Glomerular visceral epithelial cell (primary cell): Measurements from ENCODE around the gene KIAA0319L.

ENCODE experiments used
- DNase-seq: peaks from one replicate; pipeline ENCODE4 v3.0.0-alpha.2; 2016; ENCODE audit errors: extremely low spot score

KIAA0319L gene

DNA sequence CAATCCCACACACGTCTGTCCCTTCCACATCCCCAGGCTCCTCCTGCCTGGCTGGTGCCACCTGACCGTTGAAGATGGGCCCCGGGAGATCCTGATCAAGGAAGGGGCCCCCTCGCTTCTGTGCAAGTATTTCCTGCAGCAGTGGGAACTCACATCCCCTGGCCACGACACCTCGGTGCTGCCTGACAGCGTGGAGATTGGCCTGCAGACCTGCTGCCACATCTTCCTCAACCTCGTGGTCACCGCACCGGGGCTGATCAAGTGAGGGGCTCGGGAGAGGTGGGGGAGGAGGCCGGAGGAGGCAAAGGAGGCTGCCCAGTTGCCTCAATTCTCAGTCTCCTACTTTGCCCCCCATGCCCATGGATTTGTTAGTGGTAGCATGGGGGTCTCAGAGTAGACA, 6.0 kb upstream of the KIAA0319L start:
- no peak for DNase-seq

DNA sequence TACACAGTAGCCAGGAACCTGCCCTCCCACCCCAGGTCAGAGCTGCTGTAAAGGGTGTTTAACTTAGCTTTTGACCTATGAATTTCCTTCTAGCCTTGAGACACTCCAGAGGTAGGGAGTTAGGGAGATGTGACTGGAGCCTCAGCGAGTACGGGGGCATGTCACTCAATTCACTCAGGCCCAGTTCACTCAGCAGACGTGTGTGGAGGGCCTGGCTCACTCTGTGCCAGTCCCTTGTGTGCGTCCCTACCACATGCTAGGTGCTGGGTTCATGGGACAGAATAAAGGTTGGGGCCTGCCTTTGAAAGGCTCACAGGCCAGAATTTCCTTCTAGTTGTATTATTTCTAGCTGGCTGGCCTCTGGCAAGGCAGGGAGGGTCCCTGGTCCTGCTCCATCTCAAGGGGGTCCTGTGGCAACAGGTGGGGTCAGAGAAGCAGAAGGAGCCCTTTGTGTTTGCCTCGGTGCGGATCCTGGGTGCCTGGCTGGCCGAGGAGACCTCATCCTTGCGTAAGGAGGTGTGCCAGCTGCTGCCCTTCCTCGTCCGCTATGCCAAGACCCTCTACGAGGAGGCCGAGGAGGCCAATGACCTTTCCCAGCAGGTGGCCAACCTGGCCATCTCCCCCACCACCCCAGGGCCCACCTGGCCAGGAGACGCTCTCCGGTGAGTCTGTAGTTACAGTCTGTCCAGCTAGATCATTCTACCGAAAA, 4.9 kb upstream of the KIAA0319L start:
- no peak for DNase-seq

DNA sequence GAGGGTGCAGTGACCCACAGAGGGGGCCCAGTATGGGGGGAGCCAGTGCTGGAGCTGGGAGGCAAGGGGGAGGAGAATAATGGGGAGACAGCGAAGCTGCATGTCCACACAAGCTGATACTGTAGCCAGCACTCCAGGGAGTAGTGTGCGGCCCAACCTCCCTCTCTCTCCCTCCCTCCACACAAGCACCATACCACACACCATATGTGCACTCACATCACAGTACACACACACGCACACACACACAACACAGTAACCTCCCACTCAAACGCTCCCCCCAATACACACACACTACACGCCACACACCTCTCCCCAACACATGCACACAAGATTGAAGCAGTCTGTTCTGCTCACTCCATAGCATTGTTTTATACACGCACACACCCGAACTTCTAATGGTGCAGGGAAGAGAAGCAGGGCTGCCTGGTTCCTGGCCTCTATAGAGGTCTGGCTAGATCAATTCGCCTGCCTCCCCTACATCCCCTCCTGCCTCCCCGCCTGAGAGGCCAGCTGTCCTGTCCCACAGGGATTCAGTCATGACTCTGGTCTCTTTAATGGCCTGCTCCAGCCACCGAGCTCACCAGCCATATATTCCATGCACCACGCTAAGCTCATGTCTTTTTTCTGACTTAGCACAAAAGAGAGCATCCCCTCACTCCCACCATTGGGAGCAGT, 4.2 kb upstream of the KIAA0319L start:
- no peak for DNase-seq

DNA sequence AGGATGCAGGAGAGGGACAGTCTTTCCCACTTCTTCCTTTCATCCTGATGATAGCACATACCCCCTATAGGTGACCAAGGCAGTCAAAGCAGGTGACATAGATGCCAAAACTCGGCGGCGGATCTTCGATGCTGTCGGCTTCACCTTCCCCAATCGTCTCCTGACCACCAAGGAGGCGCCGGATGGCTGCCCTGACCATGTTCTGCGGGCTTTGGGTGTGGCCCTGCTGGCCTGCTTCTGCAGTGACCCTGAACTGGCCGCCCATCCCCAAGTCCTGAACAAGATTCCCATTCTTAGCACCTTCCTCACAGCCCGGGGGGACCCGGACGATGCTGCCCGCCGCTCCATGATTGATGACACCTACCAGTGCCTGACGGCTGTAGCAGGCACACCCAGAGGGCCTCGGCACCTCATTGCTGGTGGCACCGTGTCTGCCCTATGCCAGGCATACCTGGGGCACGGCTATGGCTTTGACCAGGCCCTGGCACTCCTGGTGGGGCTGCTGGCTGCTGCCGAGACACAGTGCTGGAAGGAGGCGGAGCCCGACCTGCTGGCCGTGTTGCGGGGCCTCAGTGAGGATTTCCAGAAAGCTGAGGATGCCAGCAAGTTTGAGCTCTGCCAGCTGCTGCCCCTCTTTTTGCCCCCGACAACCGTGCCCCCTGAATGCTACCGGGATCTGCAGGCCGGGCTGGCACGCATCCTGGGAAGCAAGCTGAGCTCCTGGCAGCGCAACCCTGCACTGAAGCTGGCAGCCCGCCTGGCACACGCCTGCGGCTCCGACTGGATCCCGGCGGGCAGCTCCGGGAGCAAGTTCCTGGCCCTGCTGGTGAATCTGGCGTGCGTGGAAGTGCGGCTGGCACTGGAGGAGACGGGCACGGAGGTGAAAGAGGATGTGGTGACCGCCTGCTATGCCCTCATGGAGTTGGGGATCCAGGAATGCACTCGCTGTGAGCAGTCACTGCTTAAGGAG, 3.3 kb upstream of the KIAA0319L start:
- no peak for DNase-seq

DNA sequence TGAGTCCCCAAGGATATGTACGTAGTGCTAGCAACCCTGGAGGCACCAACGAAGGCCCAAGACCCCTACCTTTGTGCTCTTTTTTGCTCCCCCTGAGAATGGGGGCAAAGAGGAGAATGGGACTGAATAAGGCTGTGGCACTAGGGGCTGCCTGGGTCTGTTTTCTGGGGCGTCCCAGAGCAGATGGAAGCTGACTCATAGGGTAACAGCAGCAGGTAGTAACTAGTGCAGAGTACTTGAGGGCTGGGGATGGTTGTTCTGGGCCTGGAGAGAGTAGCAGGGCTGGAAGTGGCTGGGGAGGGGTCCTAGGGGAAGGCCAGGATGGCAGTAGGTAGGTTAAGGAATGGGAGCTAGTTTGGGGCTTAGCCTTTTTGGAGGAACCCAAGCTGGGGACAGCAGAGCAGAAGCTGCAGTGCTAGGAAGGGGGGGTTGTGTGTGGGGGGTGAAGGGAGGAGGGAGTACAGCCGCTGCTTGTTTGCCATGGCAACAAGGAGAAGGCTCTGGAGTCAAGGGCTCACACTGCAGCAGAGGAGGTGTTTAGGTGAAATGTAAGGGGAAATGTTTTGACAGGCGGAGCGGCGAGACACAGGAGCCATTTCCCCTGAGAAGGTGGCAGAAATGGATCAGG, 2.2 kb upstream of the KIAA0319L start:
- DNase-seq, result no peak

DNA sequence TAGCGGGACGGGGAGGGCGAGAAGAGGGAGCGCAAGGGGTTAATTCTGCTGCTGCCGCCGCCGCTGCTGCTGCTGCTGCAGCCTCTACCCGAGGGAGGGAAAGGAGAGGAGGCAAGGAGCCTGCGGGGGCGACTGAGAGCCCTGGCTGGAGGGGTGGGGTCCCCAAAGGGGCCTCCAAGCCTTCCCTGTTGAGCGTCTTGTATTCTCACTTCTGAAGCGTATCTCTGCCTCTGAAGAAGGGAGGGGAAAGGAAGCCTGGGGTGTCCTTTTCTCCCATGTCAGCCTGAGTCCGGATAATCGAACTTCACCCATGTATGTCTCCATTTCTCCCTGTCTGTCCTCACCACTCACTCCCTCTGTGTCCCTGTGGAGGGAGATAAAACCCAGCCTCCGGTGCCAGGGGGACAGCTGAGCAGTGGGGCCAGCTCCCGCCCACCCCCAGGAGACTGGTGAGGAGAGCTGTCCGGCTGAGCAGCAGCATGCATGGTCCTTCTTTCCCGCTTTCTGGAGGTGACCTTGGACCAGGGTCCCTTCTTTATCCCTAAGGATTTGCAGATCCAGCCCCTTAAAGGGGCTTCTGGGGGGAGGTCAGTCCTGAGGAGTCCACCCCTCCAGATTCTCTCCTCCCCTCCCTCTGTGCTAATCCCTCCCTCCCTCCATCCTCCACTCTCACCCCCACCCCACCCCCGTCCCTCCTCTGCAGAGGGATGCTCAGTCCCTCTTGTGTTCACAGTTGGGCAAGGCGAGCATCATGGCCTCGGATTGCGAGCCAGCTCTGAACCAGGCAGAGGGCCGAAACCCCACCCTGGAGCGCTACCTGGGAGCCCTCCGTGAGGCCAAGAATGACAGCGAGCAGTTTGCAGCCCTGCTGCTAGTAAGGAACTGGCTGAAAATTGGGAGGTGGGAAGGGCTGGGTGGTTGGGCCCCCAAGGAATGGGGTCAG, 1.4 kb upstream of the KIAA0319L start:
- DNase-seq, result no peak

DNA sequence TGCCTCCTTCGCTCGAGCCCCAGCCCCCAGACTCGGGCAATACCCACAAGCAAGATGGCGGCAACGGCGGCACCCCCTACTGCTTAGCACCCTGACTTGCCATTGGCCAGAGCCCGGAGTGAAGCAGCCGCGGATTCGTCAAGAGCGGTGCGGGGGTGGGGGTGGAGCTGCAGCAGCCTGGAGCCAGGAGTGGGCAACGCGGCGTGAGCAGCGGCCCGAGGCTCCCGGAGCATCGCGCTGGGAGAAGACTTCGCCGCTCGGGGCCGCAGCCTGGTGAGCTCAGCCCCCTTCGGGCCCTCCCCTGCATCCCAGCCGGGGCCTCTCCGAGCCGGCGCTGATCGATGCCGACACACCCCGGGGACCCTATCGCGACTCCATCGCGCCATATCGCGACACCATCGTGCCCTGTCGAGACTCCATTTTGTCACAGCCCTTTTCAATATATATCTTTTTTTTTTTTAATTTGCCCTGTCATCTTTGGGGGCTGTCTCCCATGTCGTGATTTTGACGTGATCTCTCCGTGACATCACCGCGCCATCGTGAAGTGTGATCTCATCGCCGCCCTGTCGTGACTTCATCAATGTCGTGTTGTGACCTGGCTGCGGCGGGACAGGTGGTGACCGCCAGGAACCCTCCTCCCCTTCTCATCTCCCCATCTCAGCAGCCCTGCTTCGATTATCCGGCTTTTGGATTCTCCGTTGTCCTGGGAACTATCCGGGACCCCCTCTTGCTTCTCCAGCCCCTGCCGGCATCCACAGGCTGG, 589 bp upstream of the KIAA0319L start, which contains the start of gene NCDN:
Gene NCDN, plus strand, starts transcription at position 189 of the 763 bp plus-strand sequence. Its CDS starts 392 bp downstream, at position 581.
- DNase-seq, result peak; percentile 97

DNA sequence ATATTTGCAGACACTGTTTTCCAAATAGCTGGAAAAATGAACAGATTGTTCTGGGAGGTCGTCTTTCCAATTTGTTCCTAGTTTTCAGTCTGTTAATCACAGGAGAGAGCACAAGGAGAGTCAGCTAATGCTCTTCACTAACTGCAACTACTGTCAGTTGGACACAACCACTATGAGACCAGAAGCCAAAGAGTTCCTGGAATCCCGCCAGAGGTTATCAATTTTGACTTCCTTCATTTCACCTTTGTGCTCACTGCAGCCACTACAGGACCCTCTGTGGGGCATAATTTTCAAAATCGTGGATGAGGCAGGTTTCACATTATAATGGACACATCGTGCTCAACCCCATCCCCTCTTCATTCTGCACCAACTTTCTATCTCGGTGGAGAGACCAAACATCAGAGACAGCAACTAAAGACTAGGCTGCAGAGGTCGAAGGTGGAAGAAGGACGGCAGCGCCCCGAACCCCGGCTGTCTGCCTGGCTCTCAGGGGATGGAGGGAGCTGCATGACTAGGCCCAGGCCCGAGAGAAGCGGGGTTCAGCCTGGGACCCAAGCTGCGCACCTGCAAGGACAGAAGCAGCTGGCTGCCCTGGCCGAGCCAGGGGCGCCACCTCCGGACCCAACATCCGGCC, 602 bp downstream of the KIAA0319L start:
- no peak for DNase-seq

DNA sequence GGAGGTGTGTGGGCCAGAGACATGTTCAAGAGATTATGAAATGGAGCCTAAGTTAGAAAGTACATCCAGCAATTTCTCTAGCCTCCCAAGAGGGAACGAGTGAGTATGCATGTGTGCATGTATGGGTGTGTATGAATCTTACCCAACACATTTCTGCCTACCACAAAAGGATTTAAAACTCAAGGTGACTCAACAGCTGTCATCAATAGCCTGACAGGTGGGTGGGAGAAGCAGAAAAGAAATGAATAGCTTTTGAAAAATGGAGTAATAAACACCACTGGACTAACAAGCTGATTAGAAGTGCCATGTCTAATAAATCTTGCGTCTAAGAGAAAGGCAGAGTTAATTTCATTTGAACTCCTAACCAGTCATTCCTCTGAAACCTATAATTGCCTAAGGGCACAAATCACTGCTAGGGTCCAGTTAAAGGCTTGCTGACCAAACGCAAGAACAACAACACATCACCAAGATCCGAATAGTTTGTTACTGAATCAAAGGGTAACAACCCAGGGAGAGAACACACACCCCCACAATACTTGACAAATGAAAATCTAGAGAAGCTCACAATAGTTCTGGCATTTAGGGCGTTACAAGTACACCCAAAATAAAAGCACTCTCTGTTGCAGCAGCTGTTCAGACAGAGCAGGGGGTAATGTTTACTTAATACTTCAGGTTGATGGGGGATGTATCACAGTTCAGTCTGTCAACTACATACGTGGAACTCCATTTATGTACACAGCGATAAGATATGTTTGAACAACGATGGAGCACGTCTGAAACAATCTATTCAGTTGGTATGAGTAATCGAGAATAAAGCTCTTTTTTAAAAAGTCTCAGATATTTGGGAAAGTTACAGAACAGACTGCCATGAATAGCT, 1.4 kb downstream of the KIAA0319L start:
- no peak for DNase-seq

DNA sequence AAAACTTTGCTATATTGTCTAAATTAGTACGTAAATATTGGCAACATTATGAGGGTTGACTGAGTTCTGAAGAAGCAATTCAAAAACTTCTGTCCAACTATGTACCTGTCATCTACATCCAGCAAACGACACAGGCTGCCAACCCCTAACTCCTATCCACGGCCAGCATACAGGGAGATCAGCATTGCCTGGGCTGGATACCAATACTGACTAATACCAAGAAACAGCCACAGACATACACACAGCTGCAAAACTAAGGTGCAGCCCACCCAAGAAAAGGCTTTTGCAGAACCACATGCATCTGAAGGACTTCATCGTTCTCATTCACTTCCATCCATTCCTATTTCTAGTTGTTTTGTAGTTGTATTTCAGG, 2.0 kb downstream of the KIAA0319L start:
- no peak for DNase-seq

DNA sequence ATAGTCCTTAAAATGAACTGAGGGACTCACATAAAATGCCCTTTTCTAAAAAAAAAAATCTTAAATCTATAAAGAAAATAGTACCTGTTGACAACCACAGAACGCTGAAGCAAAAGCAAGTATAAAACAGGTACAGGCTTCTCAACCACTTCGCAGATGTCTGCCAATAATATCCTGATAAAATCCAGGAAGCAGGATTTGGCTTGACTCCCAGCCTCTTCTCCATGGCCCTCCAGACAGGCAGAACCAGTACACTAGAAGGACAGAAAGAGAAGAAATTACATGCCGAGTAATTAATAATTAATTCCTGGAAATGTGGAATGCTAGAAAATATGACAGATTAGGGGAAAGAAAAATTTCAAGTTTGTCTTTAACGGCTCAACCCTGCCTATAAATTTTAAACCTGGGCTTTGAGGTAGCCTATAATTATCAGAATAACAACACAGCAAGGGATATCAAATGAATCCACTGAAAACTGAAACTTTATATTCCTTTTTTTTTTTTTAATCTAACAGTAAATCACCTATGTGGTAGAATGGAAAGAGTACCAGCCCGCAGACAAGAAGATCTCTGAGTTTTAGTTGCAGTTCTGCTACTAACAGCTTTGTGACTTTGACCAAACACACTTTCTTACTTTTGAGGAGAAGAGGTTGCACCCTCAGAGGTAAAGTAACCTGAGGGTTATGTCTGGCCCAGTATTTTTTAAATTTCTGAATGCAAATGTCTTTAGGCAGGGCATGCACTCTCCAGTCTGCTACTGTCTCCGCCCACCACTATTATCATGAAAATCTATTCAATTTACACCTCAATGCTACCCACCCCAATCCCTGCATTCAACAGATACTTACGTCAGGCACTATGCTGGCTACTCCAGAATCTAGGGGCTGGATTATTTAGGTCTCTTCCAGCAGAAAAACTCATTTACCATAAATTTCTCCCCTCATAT, 2.7 kb downstream of the KIAA0319L start:
- no peak for DNase-seq

DNA sequence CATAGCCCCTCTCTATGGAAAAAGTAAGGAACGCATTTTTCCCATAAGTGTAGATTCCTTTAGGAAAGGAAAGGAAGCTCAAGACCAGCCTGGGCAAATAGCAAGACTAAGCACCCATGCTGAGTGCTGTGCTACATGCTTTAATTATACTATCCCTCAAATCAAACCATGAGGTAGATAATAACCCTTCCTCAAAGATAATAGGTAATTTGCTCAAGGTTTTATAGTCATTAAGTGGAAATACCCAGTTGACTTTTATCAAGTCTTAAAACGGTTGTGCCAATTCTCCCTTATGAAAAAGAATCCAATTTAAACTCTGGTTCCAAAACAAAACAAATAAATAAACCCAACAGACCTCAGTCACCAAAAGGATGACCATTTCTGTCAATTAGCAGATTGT, 3.4 kb downstream of the KIAA0319L start:
- no peak for DNase-seq

DNA sequence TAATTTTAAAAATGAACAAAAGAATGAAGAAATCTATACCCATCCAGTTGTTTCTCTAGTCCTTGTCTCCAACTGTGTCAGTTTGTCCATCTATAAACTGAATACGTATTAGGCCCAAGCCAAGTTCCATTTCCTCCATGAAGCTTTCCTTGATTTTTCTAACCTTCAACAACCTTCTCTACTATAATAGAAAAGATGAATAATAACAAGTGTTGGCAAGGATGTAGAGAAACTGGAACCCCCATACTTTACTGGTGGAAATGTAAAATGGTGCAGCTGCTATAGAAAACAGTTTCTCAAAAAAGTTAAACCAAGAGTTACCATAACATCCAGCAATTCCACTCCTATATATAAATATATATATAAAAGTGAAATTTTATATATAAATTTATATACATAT, 10.6 kb downstream of the KIAA0319L start:
- no peak for DNase-seq

DNA sequence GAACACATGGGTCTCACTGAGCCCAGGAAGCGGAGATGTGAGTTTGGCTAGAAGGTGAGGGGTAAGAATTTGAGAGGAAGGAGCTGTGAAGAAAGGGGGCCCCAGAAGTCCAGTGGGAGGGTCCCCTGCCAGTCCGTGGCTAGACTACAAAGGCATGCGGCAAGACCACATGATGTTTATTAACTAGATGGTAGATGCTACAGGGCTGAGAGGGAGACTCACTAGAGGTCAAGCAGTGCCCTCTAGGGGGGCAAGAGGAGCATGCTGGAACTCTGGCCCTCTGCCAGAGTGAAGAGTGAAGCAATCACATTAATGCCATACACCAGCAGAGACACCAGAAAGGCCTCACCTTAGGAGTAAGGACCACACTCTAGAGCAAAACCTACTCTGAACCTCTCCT, 12.2 kb downstream of the KIAA0319L start:
- DNase-seq, result peak; percentile 62

DNA sequence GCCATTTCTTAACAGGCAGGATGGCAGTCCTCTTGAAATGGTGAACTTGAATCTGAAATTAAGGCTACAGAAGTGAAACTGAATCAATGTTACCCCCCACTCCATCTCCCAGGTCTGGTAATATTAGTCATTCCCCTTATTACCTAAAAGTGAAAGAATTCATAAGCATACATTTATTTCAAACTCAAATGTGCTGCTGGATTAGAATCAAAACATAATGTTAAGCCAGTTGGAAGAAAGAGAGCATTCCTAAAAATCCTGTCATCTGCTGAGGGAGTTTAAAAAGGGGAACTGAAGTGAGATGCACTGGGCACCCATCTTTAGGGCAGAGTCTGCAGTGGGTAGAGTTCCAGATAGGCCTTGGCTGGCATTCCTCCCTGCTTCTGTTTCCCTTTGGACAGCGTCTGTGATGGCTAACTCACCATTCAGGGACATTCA, 17.4 kb downstream of the KIAA0319L start:
- peak; percentile 30 for DNase-seq

DNA sequence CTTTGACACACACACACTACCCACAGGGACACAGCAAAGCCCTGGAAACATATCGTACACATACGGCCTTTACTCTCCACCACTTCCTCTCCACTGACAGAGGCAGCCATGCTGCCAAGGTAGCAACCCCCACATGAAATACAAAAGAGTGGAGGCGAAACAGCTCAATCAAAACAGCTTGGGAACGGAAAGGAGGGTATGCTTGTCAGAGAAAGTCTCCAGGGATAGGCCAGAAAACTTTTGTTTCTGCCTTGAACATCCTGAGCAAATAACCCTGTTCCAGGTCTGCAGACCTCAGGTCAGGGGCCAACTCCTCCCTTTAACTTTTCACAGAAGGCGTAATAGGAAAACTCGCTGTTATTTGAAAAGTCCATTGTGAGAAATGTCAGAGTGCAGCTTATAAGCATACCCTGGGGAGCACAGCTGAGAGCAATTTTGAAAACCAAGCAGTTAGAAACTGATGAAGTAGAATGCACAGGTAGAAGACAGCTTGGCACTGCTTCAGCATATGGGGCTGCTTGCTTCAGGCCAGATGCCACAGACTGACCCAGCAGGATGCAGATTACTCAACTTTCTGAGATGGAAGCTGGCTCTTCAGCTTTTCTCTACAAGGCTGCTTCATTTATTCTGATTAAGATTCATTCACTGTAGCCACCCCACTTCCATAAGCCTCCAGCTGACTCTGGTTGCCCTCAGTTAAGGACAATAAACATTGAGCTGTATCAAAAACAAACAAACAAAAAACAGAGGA, 18.0 kb downstream of the KIAA0319L start:
- peak; percentile 13 for DNase-seq

DNA sequence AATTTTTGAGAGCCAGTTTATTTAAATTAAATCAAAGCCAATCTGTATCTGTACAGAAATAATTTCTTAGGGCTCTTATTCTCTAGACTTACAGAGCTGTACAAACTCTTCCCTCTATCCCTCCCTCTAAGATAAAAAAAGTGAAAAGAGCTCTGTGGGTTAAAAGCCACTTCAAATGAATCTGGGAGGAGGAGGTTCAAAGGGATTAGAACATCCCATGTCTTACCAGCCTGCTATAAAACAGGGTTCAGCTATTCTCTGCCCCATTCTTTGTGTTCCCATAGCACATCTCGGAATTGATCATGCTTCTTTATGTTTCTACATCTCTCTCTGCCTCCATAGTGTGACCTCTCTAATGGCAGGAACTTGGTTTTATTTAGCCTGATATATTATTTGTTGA, 19.4 kb downstream of the KIAA0319L start:
- DNase-seq, result no peak
